Measurements from ENCODE around the gene ERAL1. TPM values are rescaled to one million over a fixed set of nuclear protein-coding genes. Genes with fewer than 3 reads are reported as not detected.
"Not testable (repeated sequence)": the region's sequence is repeated elsewhere in the genome, so short reads cannot be mapped to it uniquely, and the experiment has no call there.

Gene ERAL1
- total RNA-seq, 1 donor from 2014 or later, result 64.4 TPM

DNA sequence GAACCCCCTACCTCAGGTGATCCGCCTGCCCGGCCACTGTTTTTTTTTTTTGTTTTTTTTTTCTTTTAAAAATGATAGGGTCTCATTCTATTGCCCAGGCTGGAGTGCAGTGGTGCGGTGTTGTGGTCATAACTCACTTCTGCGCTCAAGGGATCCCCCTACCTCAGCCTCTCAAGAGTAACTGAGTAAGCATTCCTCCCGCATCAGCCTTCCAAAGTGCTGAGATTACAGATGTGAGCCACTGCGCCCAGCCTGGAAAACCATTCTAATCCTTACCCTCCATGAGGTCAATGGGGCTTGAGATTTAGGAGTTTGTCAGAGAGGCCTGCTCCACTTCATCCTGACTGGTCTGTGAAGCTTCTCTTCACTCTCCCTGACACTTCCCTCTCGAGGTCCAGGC lies 12.5 kb downstream of the ERAL1 start:
- H3K27me3 Mint-ChIP-seq (ENCODE audit: low read depth), result no peaks in the 10 kb centered on the region
- TF ChIP-seq, protein P1, sequence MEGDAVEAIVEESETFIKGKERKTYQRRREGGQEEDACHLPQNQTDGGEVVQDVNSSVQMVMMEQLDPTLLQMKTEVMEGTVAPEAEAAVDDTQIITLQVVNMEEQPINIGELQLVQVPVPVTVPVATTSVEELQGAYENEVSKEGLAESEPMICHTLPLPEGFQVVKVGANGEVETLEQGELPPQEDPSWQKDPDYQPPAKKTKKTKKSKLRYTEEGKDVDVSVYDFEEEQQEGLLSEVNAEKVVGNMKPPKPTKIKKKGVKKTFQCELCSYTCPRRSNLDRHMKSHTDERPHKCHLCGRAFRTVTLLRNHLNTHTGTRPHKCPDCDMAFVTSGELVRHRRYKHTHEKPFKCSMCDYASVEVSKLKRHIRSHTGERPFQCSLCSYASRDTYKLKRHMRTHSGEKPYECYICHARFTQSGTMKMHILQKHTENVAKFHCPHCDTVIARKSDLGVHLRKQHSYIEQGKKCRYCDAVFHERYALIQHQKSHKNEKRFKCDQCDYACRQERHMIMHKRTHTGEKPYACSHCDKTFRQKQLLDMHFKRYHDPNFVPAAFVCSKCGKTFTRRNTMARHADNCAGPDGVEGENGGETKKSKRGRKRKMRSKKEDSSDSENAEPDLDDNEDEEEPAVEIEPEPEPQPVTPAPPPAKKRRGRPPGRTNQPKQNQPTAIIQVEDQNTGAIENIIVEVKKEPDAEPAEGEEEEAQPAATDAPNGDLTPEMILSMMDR (conservative IDR thresholded peaks at IDR 0.05), result no peak
- H3K9me3 Mint-ChIP-seq, result no peaks in the 10 kb centered on the region
- no peak overlapping the region for H3K27ac Mint-ChIP-seq (ENCODE audit: unreplicated experiment)
- H3K36me3 Mint-ChIP-seq (ENCODE audit: low read depth), result no peaks in the 10 kb centered on the region
- DNase-seq (ENCODE audit: low read depth, low spot score), result no peak
- no peak overlapping the region for H3K4me3 Mint-ChIP-seq
- H3K4me1 Mint-ChIP-seq, result no peaks in the 10 kb centered on the region

DNA sequence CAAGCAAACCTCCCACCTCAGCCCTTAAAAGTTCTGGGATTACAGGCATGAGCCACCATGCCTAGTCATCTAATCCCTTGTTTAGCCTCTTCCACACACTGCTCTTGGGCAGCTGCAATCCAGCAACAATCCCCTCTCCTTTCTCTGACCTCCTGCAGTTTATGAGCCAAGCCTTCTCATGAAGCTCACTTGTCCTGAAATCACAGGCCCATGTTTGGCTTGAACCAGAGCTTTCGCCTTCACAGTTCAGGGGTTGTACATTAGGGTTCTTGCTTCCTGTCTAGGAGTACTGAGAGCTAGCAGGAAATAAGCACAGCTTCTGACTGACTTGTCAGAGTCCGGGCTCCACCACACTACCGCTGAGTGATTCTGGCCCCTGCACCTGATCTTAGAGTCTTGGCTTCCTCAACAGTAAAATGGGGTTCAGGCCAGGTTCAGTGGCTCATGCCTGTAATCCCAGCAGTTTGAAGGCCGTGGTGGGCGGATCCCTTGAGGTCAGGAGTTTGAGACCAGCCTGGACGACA lies 16.3 kb downstream of the ERAL1 start:
- no peak overlapping the region for H3K27ac Mint-ChIP-seq (ENCODE audit: unreplicated experiment)
- no peaks in the 10 kb centered on the region for H3K4me1 Mint-ChIP-seq
- no peaks in the 10 kb centered on the region for H3K9me3 Mint-ChIP-seq
- H3K4me3 Mint-ChIP-seq, result no peak overlapping the region
- no peaks in the 10 kb centered on the region for H3K27me3 Mint-ChIP-seq (ENCODE audit: low read depth)
- DNase-seq (ENCODE audit: low read depth, low spot score), result no peak
- H3K36me3 Mint-ChIP-seq (ENCODE audit: low read depth), result no peaks in the 10 kb centered on the region
- TF ChIP-seq, protein P1 (conservative IDR thresholded peaks at IDR 0.05), result no peak

DNA sequence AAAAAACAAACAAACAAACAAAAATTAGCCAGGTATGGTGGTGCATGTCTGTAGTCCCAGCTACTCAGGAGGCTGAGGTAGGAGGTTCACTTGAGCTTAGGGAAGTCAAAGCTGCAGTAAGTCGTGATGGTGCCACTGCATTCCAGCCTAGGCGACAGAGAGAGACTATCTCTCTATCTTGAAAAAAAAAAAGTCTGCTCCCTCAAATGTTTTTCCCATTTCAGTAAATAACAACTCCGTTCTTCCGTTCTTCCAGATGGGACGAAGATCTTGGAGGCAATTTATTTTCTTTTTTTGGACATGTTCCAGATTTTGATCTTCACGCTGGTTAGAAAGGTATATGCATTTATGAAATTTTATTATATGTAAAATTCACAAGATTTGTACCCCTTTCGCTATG lies 19.0 kb downstream of the ERAL1 start:
- TF ChIP-seq, protein P1 (conservative IDR thresholded peaks at IDR 0.05), result no peak
- no peak for DNase-seq (ENCODE audit: low read depth, low spot score)
- no peaks in the 10 kb centered on the region for H3K27me3 Mint-ChIP-seq (ENCODE audit: low read depth)
- H3K4me1 Mint-ChIP-seq, result no peaks in the 10 kb centered on the region
- H3K27ac Mint-ChIP-seq (ENCODE audit: unreplicated experiment), result no peak overlapping the region
- H3K9me3 Mint-ChIP-seq, result no peaks in the 10 kb centered on the region
- H3K4me3 Mint-ChIP-seq, result no peak overlapping the region
- H3K36me3 Mint-ChIP-seq (ENCODE audit: low read depth), result no peaks in the 10 kb centered on the region

DNA sequence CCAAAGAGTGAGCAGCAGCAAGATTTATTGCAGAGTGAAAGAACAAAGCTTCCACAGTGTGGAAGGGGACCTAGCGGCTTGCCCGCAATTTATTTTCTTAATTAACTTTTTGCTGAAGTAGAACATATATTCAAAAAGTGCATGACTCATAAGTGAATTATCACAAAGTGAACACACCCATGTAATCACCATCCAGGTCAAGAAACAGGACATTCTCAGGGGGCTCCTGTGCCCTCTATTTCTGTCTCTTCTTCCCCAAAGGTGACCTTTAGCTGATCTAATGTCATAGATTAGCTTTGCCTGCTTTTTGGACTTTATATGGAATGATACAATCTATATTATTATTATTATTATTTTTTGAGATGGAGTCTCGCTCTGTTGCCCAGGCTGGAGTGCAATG lies 19.9 kb downstream of the ERAL1 start:
- Mint-ChIP-seq H3K4me1 (no peaks in the 10 kb centered on the region), H3K27ac (ENCODE audit: unreplicated experiment) (no peak overlapping the region), H3K36me3 (ENCODE audit: low read depth) (no peaks in the 10 kb centered on the region), H3K9me3 (no peaks in the 10 kb centered on the region), H3K27me3 (ENCODE audit: low read depth) (no peaks in the 10 kb centered on the region), H3K4me3 (no peak overlapping the region)
- TF ChIP-seq, protein P1 (conservative IDR thresholded peaks at IDR 0.05), result no peak
- DNase-seq (ENCODE audit: low read depth, low spot score), result no peak

DNA sequence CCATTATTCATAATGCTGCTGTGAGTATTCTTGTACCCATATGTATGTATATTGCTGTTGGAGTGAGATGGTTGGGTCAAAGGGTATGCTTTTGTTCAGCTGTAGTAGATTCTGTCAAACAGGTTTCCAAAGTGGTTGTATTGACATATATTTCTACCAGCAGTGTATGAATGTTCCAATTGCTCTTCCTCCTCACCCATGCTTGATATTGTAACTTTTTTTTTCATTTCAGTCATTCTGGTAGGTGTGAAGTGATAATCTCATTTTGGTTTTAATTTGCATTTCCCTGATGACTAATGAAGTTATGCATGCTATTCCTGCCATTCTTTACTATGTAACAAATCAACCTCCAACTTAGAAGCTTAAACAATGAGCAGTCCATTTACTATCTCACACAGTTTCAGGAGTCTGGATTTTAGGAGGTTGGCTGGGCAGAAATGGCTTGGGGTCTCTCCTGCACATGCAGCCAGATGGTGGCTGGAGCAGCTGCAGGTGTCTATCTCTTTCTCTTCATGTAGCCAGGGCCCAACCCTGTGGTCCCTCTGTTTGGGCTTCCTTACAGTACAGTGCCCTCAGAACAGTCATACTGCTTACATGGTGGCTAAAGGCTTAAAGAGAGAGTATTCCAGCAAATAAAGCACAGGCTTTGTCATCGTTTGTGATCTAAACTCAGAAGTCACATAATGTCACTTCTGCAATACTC lies 21.2 kb downstream of the ERAL1 start:
- peaks cover 5% of the 10 kb centered on the region for H3K36me3 Mint-ChIP-seq (ENCODE audit: low read depth)
- no peaks in the 10 kb centered on the region for H3K4me1 Mint-ChIP-seq
- TF ChIP-seq, protein P1 (conservative IDR thresholded peaks at IDR 0.05), result no peak
- no peaks in the 10 kb centered on the region for H3K27me3 Mint-ChIP-seq (ENCODE audit: low read depth)
- DNase-seq (ENCODE audit: low read depth, low spot score), result no peak
- H3K27ac Mint-ChIP-seq (ENCODE audit: unreplicated experiment), result no peak overlapping the region
- H3K4me3 Mint-ChIP-seq, result no peak overlapping the region
- H3K9me3 Mint-ChIP-seq, result no peaks in the 10 kb centered on the region

DNA sequence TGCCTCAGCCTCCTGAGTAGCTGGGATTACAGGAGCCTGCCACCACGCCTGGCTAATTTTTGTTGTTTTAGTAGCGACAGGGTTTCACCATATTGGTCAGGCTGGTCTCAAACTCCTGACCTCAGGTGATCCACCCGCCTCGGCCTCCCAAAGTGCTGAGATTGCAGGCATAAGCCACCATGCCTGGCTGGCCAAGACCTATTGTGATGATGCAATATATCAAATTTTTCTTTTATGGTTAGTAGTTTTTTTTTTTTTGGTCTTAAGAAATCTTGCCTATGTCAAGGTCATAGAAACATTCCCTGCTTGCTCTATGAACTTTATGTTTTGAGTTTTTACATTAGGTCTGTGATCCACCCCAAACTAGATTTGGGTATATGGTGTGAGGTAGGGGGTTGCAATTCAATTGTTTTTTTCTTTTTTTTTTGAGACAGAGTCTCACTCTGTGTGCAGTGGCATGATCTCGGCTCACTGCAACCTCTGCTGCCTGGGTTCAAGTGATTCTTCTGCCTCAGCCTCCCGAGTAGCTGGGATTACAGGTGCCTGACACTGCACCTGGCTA lies 22.4 kb downstream of the ERAL1 start:
- H3K36me3 Mint-ChIP-seq (ENCODE audit: low read depth); H3K9me3 Mint-ChIP-seq; H3K4me1 Mint-ChIP-seq; H3K27ac Mint-ChIP-seq (ENCODE audit: unreplicated experiment); DNase-seq (ENCODE audit: low read depth, low spot score); H3K27me3 Mint-ChIP-seq (ENCODE audit: low read depth); H3K4me3 Mint-ChIP-seq: not testable (repeated sequence)

Data from neural crest cell (in vitro differentiated cells).